Stimulated activated naive CD4-positive, alpha-beta T cell (primary cell): ENCODE results near the gene RPL28.
A peak's percentile ranks its signal among the peaks of the same experiment; 100 is the strongest.

Experiments used
- DNase-seq, 6 experiments: peaks; one replicate each; lab custom pipeline; 2025; lab: John Stamatoyannopoulos, UW

RPL28 gene

GRCh38 chr19:55353356-55353802 lies 32.4 kb upstream of the RPL28 start:
- DNase-seq: peak in 1 of 6 experiments; percentile 48

- peak in 5 of 6 experiments; percentile 51 to 75 (median 65) for DNase-seq
These were observed 31.7 kb upstream of the RPL28 start for GRCh38 chr19:55353803-55354697.

GRCh38 chr19:55354698-55355212 lies 31.0 kb upstream of the RPL28 start, which contains the start of gene COX6B2:
Gene COX6B2 (minus strand): TSS chr19:55354719. CDS start chr19:55354521, 198 bp downstream.
- DNase-seq: no peak

- DNase-seq: no peak
These were observed 30.4 kb upstream of the RPL28 start for GRCh38 chr19:55355213-55355821.

- DNase-seq: no peak
These were observed 27.2 kb upstream of the RPL28 start for GRCh38 chr19:55358493-55358892.

- DNase-seq: no peak
These were observed 26.5 kb upstream of the RPL28 start for GRCh38 chr19:55358943-55359908.

GRCh38 chr19:55360902-55361301 lies 24.8 kb upstream of the RPL28 start:
- DNase-seq: no peak

- no peak for DNase-seq
These were observed 23.4 kb upstream of the RPL28 start for GRCh38 chr19:55362174-55362989.

- DNase-seq: no peak
These were observed 22.6 kb upstream of the RPL28 start, which contains the start of gene GARIN5B for GRCh38 chr19:55362990-55363716. Gene GARIN5B (minus strand): TSS chr19:55363260. CDS start chr19:55363066, 194 bp downstream.

GRCh38 chr19:55365245-55365644 lies 20.5 kb upstream of the RPL28 start:
- DNase-seq: no peak

GRCh38 chr19:55365964-55366363 lies 19.8 kb upstream of the RPL28 start:
- no peak for DNase-seq

GRCh38 chr19:55366790-55367189 lies 18.9 kb upstream of the RPL28 start:
- no peak for DNase-seq

GRCh38 chr19:55368106-55368505 lies 17.6 kb upstream of the RPL28 start:
- DNase-seq: no peak

- no peak for DNase-seq
These were observed 16.8 kb upstream of the RPL28 start for GRCh38 chr19:55368701-55369563.

GRCh38 chr19:55369653-55370304 lies 16.0 kb upstream of the RPL28 start:
- DNase-seq: peak in 3 of 6 experiments; percentile 18 to 31 (median 20)

GRCh38 chr19:55370305-55370988 lies 15.3 kb upstream of the RPL28 start, which contains the start of gene IL11:
Gene IL11 (minus strand): TSS chr19:55370463. CDS start chr19:55370310, 153 bp downstream.
- no peak for DNase-seq

- DNase-seq: no peak
These were observed 13.2 kb upstream of the RPL28 start for GRCh38 chr19:55372316-55373081.
